Activated naive CD4-positive, alpha-beta T cell treated with anti-CD3 and anti-CD28 coated beads for 36 hours (primary cell): ENCODE measurements around the gene RNU2-1. TPM values are rescaled to one million over a fixed set of nuclear protein-coding genes. Genes with fewer than 3 reads are reported as not detected.
"Not testable (repeated sequence)": the region's sequence is repeated elsewhere in the genome, so short reads cannot be mapped to it uniquely, and the experiment has no call there.

Experiments
- CTCF ChIA-PET: fragments of 350-600 bp; sonication (Branson Sonifier 250); formaldehyde crosslinking; loops from one replicate; lab custom pipeline; 2021; ENCODE audit warnings: antibody characterized with exemption; lab: Charles Lee
- DNase-seq: peaks from one replicate; pipeline ENCODE4 v3.0.0-alpha.2; 2020
- H3K27ac Mint-ChIP-seq: one replicate; pipeline ENCODE4 v1.8.0; 2021; ENCODE audit warnings: mild to moderate bottlenecking, mixed read lengths
- H3K27me3 Mint-ChIP-seq: one replicate; pipeline ENCODE4 v1.8.0; 2021; ENCODE audit warnings: low read depth, mixed read lengths
- H3K36me3 Mint-ChIP-seq: one replicate; pipeline ENCODE4 v1.8.0; 2021; ENCODE audit warnings: low read depth, mixed read lengths
- H3K4me1 Mint-ChIP-seq: one replicate; pipeline ENCODE4 v1.8.0; 2021; ENCODE audit warnings: low read depth, mixed read lengths
- H3K4me3 Mint-ChIP-seq: one replicate; pipeline ENCODE4 v1.8.0; 2021; ENCODE audit warnings: mild to moderate bottlenecking, moderate library complexity, mixed read lengths
- H3K9me3 Mint-ChIP-seq: one replicate; pipeline ENCODE4 v1.8.0; 2021; ENCODE audit warnings: mixed read lengths
- intact Hi-C: fragments of 100-400 bp; cut with micrococcal nuclease; formaldehyde crosslinking; loops from one replicate; pipeline ENCODE4 v1.15.1; 2023
- total RNA-seq, 2 experiments: library from RNA; stranded (reverse); gene quantifications; one replicate each; pipeline ENCODE4 v1.2.3, GENCODE V29; 2021

RNU2-1 gene
- total RNA-seq: 1,000 to 10,000 TPM; 6,253 to 7,820 TPM

DNA sequence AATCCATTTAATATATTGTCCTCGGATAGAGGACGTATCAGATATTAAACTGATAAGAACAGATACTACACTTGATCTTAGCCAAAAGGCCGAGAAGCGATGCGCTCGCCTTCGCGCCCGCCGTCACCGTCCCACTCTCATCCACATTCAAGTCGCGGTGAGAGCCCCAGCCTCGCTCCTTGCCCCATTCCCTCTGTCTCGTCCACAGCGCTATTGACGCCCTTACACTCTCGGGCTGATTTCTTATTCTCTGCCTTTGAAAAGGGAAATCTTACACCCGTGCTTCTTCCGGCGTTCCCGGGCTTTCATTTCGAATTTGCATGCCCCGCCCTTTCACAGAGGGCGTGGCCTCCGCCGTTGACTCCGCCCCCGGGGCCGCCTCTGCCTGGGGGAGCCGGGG lies at the start of gene RNU2-1:
Gene RNU2-1 (minus strand): TSS at position 101 of the 400 bp plus-strand sequence.
- H3K4me3 Mint-ChIP-seq, H3K9me3 Mint-ChIP-seq, H3K4me1 Mint-ChIP-seq, DNase-seq, intact Hi-C loops, H3K36me3 Mint-ChIP-seq, H3K27me3 Mint-ChIP-seq, CTCF ChIA-PET, H3K27ac Mint-ChIP-seq: not testable (repeated sequence)

- H3K36me3 Mint-ChIP-seq, intact Hi-C loops, H3K4me1 Mint-ChIP-seq, CTCF ChIA-PET, H3K27ac Mint-ChIP-seq, H3K4me3 Mint-ChIP-seq, DNase-seq, H3K27me3 Mint-ChIP-seq, H3K9me3 Mint-ChIP-seq: not testable (repeated sequence)
Observed at GRCh38 chr17:43272914-43273313, 39.1 kb upstream of the RNU2-1 start.

- intact Hi-C loops, H3K36me3 Mint-ChIP-seq, H3K9me3 Mint-ChIP-seq, H3K4me1 Mint-ChIP-seq, H3K27me3 Mint-ChIP-seq, CTCF ChIA-PET: not testable (repeated sequence)
- peak overlapping the region; percentile 22 for H3K4me3 Mint-ChIP-seq
- DNase-seq: peak; percentile 2
- H3K27ac Mint-ChIP-seq: peak overlapping the region; percentile 71
Observed at GRCh38 chr17:43272483-43272882, 38.7 kb upstream of the RNU2-1 start.

- H3K4me1 Mint-ChIP-seq, H3K27me3 Mint-ChIP-seq, H3K36me3 Mint-ChIP-seq, H3K27ac Mint-ChIP-seq, H3K9me3 Mint-ChIP-seq, CTCF ChIA-PET, DNase-seq, H3K4me3 Mint-ChIP-seq, intact Hi-C loops: not testable (repeated sequence)
Observed at GRCh38 chr17:43270552-43271504, 37.1 kb upstream of the RNU2-1 start.

DNA sequence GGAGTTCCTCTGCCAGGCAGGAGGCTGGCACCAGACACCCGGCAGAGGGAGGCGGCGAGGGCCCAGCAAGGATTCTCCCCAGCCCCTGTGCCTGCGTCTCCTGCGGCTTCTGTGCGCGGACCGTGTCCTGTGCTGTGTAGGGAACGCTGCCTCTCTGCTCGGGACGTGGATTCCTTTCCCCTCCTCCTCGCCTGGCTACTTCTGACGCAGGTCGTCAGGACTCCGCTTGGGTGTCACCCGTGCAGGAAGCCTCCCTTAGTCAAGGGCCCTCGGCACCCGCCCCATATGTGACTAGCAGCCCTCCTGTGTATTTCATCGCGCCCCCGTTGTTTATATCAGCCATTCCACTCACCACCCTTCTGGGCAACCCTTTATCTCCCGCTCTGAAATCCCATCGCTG lies 12.7 kb upstream of the RNU2-1 start:
- intact Hi-C loops, CTCF ChIA-PET, H3K4me1 Mint-ChIP-seq, DNase-seq, H3K4me3 Mint-ChIP-seq, H3K27me3 Mint-ChIP-seq, H3K36me3 Mint-ChIP-seq, H3K27ac Mint-ChIP-seq, H3K9me3 Mint-ChIP-seq: not testable (repeated sequence)

DNA sequence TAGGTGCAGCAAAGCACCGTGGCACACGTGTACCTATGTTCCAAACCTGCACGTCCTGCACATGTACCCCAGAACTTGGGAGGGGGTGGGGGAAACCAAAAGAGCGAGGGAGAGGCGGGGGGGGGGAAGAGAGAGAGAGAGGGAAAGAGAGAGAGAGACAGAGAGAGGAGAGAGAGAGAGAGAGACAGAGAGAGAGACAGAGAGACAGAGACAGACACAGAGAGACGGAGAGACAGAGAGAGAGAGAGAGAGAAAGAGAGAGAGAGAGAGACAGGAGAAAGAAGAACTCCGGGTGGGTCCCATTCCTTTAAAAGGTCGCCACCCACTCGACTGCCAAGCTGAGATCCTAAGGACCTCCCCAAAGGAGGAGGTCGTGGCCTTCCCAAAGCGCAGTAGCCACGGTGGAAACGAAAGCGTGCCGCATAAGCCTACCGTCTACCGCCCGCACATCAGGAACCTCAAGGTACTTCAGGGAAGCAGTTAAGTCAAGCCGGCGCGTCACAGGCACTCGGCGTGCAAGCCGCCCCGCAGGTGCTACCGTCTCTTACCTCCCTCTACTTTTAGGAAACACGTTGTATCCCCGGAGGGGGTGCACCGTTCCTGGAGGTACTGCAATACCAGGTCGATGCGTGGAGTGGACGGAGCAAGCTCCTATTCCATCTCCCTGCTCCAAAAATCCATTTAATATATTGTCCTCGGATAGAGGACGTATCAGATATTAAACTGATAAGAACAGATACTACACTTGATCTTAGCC lies 7.0 kb upstream of the RNU2-1 start:
- H3K4me1 Mint-ChIP-seq, H3K27me3 Mint-ChIP-seq, CTCF ChIA-PET, H3K9me3 Mint-ChIP-seq, H3K4me3 Mint-ChIP-seq, DNase-seq, H3K27ac Mint-ChIP-seq, intact Hi-C loops, H3K36me3 Mint-ChIP-seq: not testable (repeated sequence)

DNA sequence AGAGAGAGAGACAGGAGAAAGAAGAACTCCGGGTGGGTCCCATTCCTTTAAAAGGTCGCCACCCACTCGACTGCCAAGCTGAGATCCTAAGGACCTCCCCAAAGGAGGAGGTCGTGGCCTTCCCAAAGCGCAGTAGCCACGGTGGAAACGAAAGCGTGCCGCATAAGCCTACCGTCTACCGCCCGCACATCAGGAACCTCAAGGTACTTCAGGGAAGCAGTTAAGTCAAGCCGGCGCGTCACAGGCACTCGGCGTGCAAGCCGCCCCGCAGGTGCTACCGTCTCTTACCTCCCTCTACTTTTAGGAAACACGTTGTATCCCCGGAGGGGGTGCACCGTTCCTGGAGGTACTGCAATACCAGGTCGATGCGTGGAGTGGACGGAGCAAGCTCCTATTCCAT lies 5.8 kb upstream of the RNU2-1 start:
- H3K36me3 Mint-ChIP-seq, intact Hi-C loops, H3K9me3 Mint-ChIP-seq, DNase-seq, H3K4me1 Mint-ChIP-seq, CTCF ChIA-PET, H3K4me3 Mint-ChIP-seq, H3K27me3 Mint-ChIP-seq, H3K27ac Mint-ChIP-seq: not testable (repeated sequence)

GRCh38 chr17:43233263-43233662 lies 514 bp downstream of the RNU2-1 start:
- H3K4me3 Mint-ChIP-seq: not testable (repeated sequence)

GRCh38 chr17:43232021-43232699 lies 1.6 kb downstream of the RNU2-1 start:
- H3K27me3 Mint-ChIP-seq, H3K4me1 Mint-ChIP-seq, H3K9me3 Mint-ChIP-seq, intact Hi-C loops, CTCF ChIA-PET, H3K36me3 Mint-ChIP-seq, H3K27ac Mint-ChIP-seq: not testable (repeated sequence)
- DNase-seq: peak; percentile 48
- H3K4me3 Mint-ChIP-seq: peak overlapping the region; percentile 22

More at GRCh38 chr17:43233263-43233662, 514 bp downstream of the RNU2-1 start:
- H3K27me3 Mint-ChIP-seq, CTCF ChIA-PET, DNase-seq, H3K27ac Mint-ChIP-seq, H3K9me3 Mint-ChIP-seq, intact Hi-C loops, H3K4me1 Mint-ChIP-seq, H3K36me3 Mint-ChIP-seq: not testable (repeated sequence)

DNA sequence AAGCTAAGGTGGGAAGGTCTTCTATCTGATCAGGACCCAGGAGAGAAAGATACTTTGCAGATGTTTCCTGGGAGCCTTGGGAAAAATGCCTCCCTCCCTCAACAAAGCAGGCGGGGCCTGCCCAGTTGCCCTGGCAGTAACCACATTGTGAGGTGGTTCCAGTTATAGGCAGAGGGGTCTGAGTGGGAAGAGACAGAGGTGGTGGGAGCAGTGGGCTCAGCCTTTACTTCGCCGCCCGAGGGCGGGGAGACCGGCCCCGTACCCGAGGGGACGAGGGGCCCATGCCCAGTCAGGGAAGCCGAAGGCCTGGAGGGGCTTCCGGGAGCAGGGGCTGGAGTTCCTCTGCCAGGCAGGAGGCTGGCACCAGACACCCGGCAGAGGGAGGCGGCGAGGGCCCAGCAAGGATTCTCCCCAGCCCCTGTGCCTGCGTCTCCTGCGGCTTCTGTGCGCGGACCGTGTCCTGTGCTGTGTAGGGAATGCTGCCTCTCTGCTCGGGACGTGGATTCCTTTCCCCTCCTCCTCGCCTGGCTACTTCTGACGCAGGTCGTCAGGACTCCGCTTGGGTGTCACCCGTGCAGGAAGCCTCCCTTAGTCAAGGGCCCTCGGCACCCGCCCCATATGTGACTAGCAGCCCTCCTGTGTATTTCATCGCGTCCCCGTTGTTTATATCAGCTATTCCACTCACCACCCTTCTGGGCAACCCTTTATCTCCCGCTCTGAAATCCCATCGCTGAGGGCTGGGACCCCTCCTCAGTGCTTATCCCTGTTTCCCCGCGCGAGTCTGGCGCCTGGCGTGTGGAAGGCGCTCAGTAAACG lies 2.4 kb downstream of the RNU2-1 start:
- H3K27ac Mint-ChIP-seq, H3K4me1 Mint-ChIP-seq, H3K9me3 Mint-ChIP-seq, H3K36me3 Mint-ChIP-seq, intact Hi-C loops, H3K27me3 Mint-ChIP-seq, CTCF ChIA-PET: not testable (repeated sequence)
- DNase-seq: peak; percentile 5
- peak overlapping the region; percentile 22 for H3K4me3 Mint-ChIP-seq

GRCh38 chr17:43228020-43228782 lies 5.6 kb downstream of the RNU2-1 start, which contains the start of gene CCDC200:
TSS of gene CCDC200 (minus strand) at chr17:43228623. CDS start at chr17:43228554, 69 bp downstream.
- intact Hi-C loops, H3K27ac Mint-ChIP-seq, H3K9me3 Mint-ChIP-seq, H3K27me3 Mint-ChIP-seq, H3K36me3 Mint-ChIP-seq, DNase-seq, CTCF ChIA-PET, H3K4me1 Mint-ChIP-seq, H3K4me3 Mint-ChIP-seq: not testable (repeated sequence)
